Activated CD4-positive, alpha-beta T cell treated with anti-CD3 and anti-CD28 coated beads, Interleukin-2, amount 10 ng/mL, durations not matched to agents 24 days and 14 days (primary cell): ENCODE measurements around the gene DDRGK1. TPM values are rescaled to one million over a fixed set of nuclear protein-coding genes. Genes with fewer than 3 reads are reported as not detected.
"Not testable (repeated sequence)": the region's sequence is repeated elsewhere in the genome, so short reads cannot be mapped to it uniquely, and the experiment has no call there.

Source experiments
- DNase-seq: peaks from one replicate; pipeline ENCODE4 v3.0.0; 2022
- H3K27ac Mint-ChIP-seq: one replicate; pipeline ENCODE4 v1.8.0; 2022; ENCODE audit warnings: mild to moderate bottlenecking, mixed read lengths
- H3K27me3 Mint-ChIP-seq: one replicate; pipeline ENCODE4 v1.8.0; 2022; ENCODE audit warnings: mixed read lengths
- H3K36me3 Mint-ChIP-seq: one replicate; pipeline ENCODE4 v1.8.0; 2022; ENCODE audit warnings: low read depth, mild to moderate bottlenecking, mixed read lengths
- H3K4me1 Mint-ChIP-seq: one replicate; pipeline ENCODE4 v1.8.0; 2021; ENCODE audit warnings: mixed read lengths
- H3K4me3 Mint-ChIP-seq: one replicate; pipeline ENCODE4 v1.8.0; 2022; ENCODE audit warnings: mild to moderate bottlenecking, moderate library complexity, mixed read lengths
- H3K9me3 Mint-ChIP-seq: one replicate; pipeline ENCODE4 v1.8.0; 2021; ENCODE audit warnings: mixed read lengths
- intact Hi-C: fragments of 100-400 bp; cut with micrococcal nuclease; formaldehyde crosslinking; loops from one replicate; pipeline ENCODE4 v1.15.1; 2023
- total RNA-seq: library from RNA; stranded (reverse); gene quantifications from 2 replicates; pipeline ENCODE4 v1.2.3, GENCODE V29; 2022

Gene DDRGK1
- total RNA-seq, 1 donor from 2014 or later = 70.0 TPM

- Mint-ChIP-seq H3K4me1 (peaks cover 9% of the 10 kb centered on the region), H3K4me3 (no peak overlapping the region), H3K36me3 (peaks cover 63% of the 10 kb centered on the region), H3K27me3 (no peaks in the 10 kb centered on the region), H3K9me3 (no peaks in the 10 kb centered on the region), H3K27ac (no peak overlapping the region)
- intact Hi-C loops = no loop called here
- DNase-seq = no peak
Observed at GRCh38 chr20:3193806-3194616, 10.5 kb downstream of the DDRGK1 start.

GRCh38 chr20:3192226-3193015, 12.1 kb downstream of the DDRGK1 start:
- DNase-seq = no peak
- intact Hi-C loops = no loop called here
- no peaks in the 10 kb centered on the region for H3K27me3 Mint-ChIP-seq
- H3K36me3 Mint-ChIP-seq = peaks cover 58% of the 10 kb centered on the region
- no peak overlapping the region for H3K4me3 Mint-ChIP-seq
- H3K4me1 Mint-ChIP-seq = peaks cover 9% of the 10 kb centered on the region
- H3K9me3 Mint-ChIP-seq = no peaks in the 10 kb centered on the region
- no peak overlapping the region for H3K27ac Mint-ChIP-seq

DNA sequence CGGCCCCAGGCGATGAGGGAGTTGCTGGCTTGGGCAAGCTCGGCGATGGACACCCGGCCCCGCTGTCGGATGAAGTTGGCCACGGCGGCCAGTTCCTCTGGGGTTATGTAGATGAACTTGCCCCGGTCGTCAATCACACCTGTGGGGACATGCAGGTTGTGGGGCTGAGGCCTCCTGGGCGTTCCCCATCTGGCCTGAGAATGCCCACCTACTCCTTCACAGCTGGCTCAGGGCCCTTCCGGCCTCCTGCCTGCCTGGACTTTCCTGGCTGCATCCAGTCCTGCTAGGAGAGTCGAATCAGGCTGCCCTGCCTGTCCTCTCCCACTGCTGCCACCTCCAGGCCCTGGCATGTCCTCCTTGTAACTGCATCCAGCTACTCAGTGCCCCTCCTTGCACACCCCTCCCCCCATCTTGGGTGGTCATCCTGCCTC, 13.8 kb downstream of the DDRGK1 start:
- intact Hi-C loops = no loop called here
- H3K27ac Mint-ChIP-seq = no peak overlapping the region
- H3K4me3 Mint-ChIP-seq = no peak overlapping the region
- H3K4me1 Mint-ChIP-seq = peaks cover 6% of the 10 kb centered on the region
- no peaks in the 10 kb centered on the region for H3K9me3 Mint-ChIP-seq
- no peaks in the 10 kb centered on the region for H3K27me3 Mint-ChIP-seq
- DNase-seq = no peak
- H3K36me3 Mint-ChIP-seq = peaks cover 46% of the 10 kb centered on the region

DNA sequence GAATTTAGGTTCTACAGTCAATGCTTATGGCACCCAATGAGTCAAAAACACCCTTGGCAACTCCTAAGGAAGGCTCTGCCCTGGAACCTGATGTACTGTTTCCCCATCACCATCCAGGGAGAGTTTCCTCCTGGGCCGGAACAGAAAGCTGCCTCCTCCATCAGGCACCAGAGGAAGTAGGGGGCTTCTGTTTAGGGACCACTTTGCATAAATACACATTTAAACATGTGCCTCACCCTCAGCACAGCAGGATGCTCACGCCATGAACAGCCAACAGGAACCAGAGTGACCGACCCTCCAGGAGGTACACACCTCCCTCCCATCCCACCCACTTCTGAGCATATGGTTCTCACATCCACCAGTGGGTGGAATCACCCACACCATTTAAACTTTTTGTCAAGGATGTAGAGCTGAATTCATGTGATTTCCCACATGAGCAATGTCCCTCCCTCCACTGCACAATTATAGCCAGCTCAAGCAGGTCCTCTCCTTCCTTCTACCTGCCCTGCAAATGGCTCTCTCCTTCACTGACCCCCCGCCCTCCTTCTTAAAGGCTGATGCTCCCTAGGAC, 14.8 kb downstream of the DDRGK1 start:
- H3K27ac Mint-ChIP-seq = no peak overlapping the region
- no peak overlapping the region for H3K4me3 Mint-ChIP-seq
- H3K4me1 Mint-ChIP-seq = peaks cover 3% of the 10 kb centered on the region
- no peaks in the 10 kb centered on the region for H3K9me3 Mint-ChIP-seq
- DNase-seq = no peak
- peaks cover 41% of the 10 kb centered on the region for H3K36me3 Mint-ChIP-seq
- intact Hi-C loops = no loop called here
- no peaks in the 10 kb centered on the region for H3K27me3 Mint-ChIP-seq

DNA sequence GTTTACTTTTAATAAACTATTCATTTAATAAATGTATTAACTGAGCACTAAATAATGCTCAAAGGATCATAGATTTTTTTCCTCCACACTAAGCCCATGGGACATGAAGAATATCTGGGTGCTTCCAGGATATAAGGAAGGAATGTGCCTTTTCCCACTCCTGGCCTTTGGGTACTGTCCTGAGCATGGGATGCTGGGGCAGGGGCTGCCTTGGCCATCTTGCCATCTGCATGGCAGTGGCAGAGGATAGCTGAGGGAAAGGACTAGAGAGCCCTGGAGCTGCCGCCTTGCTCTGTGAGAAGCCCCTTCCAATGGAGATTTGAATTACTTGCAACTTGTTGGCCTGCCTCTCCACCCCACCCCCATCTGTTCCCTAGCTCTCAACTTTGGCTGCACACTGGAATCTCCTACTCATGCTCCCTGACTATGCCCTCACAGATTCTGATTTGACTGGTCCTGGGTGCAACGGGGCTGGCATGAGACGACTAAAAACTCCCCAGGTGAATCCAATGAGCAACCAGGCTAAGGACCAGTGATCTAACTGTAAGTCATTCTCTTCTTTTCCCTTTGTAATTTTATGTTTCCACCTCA, 15.6 kb downstream of the DDRGK1 start:
- H3K27me3 Mint-ChIP-seq = no peaks in the 10 kb centered on the region
- intact Hi-C loops = no loop called here
- H3K4me1 Mint-ChIP-seq = peaks cover 3% of the 10 kb centered on the region
- H3K36me3 Mint-ChIP-seq = peaks cover 40% of the 10 kb centered on the region
- H3K27ac Mint-ChIP-seq = no peak overlapping the region
- H3K9me3 Mint-ChIP-seq = no peaks in the 10 kb centered on the region
- DNase-seq = no peak
- no peak overlapping the region for H3K4me3 Mint-ChIP-seq

DNA sequence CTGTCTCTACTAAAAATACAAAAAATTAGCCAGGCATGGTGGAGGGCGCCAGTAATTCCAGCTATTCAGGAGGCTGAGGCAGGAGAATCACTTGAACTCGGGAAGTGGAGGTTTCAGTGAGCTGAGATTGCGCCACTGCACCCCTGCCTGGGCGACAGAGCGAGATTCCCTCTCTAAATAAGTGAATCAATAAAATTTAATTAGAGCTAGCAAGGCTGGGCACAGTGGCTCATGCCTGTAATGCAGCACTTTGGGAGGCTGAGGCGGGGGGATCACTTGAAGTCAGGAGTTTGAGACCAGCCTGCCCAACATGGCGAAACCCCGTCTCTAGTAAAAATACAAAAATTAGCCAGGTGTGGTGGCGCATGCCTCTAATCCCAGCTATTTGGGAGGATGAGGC, 16.6 kb downstream of the DDRGK1 start:
- H3K27ac Mint-ChIP-seq, H3K4me1 Mint-ChIP-seq, DNase-seq, H3K9me3 Mint-ChIP-seq, H3K27me3 Mint-ChIP-seq, H3K4me3 Mint-ChIP-seq, intact Hi-C loops: not testable (repeated sequence)
- H3K36me3 Mint-ChIP-seq = peaks cover 38% of the 10 kb centered on the region

GRCh38 chr20:3183896-3184612, 20.4 kb downstream of the DDRGK1 start:
- DNase-seq = no peak
- Mint-ChIP-seq H3K4me3 (no peak overlapping the region), H3K27me3 (no peaks in the 10 kb centered on the region), H3K36me3 (peaks cover 8% of the 10 kb centered on the region), H3K4me1 (no peaks in the 10 kb centered on the region), H3K27ac (no peak overlapping the region), H3K9me3 (no peaks in the 10 kb centered on the region)
- intact Hi-C loops = no loop called here

DNA sequence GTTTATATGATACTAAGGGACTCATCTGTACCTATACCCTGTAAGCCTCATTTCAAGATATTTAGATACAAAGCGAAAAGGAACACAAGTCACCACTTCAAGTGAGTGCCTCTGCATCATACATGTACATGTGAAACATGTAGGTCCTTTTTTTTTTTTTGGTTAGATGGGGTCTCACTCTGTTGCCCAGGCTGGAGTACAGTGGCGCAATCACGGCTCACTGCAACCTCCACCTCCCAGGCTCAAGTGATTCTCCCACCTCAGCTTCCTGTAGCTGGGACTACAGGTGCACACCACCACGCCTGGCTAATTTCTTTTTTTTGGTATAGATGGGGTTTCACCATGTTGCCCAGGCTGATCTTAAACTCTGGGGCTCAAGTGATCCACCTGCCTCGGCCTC, 22.1 kb downstream of the DDRGK1 start:
- intact Hi-C loops, H3K4me1 Mint-ChIP-seq, DNase-seq, H3K27me3 Mint-ChIP-seq, H3K9me3 Mint-ChIP-seq, H3K36me3 Mint-ChIP-seq, H3K4me3 Mint-ChIP-seq, H3K27ac Mint-ChIP-seq: not testable (repeated sequence)

GRCh38 chr20:3181270-3181669, 23.2 kb downstream of the DDRGK1 start:
- H3K27ac Mint-ChIP-seq = no peak overlapping the region
- intact Hi-C loops = no loop called here
- no peaks in the 10 kb centered on the region for H3K27me3 Mint-ChIP-seq
- no peak overlapping the region for H3K4me3 Mint-ChIP-seq
- H3K9me3 Mint-ChIP-seq = no peaks in the 10 kb centered on the region
- H3K4me1 Mint-ChIP-seq = no peaks in the 10 kb centered on the region
- H3K36me3 Mint-ChIP-seq = peaks cover 5% of the 10 kb centered on the region
- DNase-seq = no peak

DNA sequence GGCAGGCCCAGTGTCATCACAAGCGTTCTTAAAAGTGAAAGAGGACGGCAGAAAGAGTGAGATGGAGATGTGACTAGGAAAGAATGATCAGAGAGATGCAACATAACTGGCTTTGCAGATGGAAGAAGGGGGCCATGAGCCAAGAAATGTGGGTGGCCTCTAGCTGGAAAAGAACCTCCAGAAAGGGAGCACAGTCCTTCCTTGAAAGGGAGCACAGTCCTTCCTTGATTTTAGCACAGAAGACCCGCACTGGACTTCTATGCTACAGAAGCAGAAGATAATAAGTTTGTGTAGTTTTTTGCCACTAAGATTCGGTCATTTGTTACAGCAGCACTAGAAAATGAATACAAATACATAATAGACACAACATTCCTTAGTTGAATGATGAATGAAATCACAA, 24.2 kb downstream of the DDRGK1 start:
- DNase-seq = no peak
- Mint-ChIP-seq H3K27ac (no peak overlapping the region), H3K4me1 (no peaks in the 10 kb centered on the region), H3K27me3 (peaks cover 8% of the 10 kb centered on the region), H3K4me3 (no peak overlapping the region), H3K9me3 (no peaks in the 10 kb centered on the region), H3K36me3 (peaks cover 4% of the 10 kb centered on the region)
- intact Hi-C loops = no loop called here

DNA sequence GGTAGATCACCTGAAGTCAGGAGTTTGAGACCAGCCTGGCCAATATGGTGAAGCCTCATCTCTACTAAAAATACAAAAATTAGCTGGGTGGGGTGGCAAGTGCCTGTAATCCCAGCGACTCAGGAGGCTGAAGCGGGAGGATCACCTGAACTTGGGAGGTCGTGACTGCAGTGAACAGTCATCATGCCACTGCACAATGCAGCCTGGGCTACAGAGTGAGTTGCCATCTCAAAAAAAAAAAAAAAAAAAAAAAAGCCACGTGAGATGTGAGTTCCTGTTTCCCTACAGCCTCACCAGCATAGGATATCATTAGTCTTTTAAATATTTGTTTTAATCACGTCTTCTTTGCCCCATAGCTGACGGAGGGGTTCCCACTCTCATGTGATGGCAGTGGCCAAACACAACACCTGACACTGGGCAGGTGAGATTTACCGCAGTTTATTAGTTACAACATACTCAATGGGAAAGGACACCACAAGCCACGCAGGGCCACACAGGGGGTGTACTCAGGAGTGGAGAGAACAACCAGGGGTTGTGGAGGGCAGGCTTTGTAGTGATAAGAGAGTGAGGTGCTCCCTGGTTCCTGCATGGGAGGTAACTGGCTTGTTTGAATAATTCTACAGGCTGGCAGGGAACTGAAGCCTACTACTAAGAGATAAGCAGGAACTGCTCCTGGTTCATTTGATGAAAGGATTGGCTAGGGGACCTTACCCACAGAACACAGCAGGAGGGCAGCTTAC, 26.6 kb downstream of the DDRGK1 start:
- no peak for DNase-seq
- Mint-ChIP-seq H3K4me1 (peaks cover 3% of the 10 kb centered on the region), H3K36me3 (no peaks in the 10 kb centered on the region), H3K27me3 (peaks cover 23% of the 10 kb centered on the region), H3K27ac (no peak overlapping the region), H3K9me3 (no peaks in the 10 kb centered on the region), H3K4me3 (no peak overlapping the region)
- intact Hi-C loops = no loop called here

GRCh38 chr20:3175270-3175669, 29.2 kb downstream of the DDRGK1 start:
- peaks cover 45% of the 10 kb centered on the region for H3K27me3 Mint-ChIP-seq
- H3K27ac Mint-ChIP-seq = no peak overlapping the region
- H3K9me3 Mint-ChIP-seq = no peaks in the 10 kb centered on the region
- peaks cover 6% of the 10 kb centered on the region for H3K4me1 Mint-ChIP-seq
- intact Hi-C loops = no loop called here
- H3K36me3 Mint-ChIP-seq = no peaks in the 10 kb centered on the region
- no peak overlapping the region for H3K4me3 Mint-ChIP-seq
- no peak for DNase-seq
